ENCODE measurements around the gene MBNL1. TPM values are rescaled to one million over a fixed set of nuclear protein-coding genes. Genes with fewer than 3 reads are reported as not detected.
"Not testable (repeated sequence)": the region's sequence is repeated elsewhere in the genome, so short reads cannot be mapped to it uniquely, and the experiment has no call there.

Gene MBNL1
- total RNA-seq, 2 experiments from 2014 or later, result 163 to 174 TPM

- DNase-seq (ENCODE audit: low spot score), result no peak
- peaks cover 10% of the 10 kb centered on the region for H3K4me1 ChIP-seq (ENCODE audit: insufficient read depth, low read length, poor library complexity, severe bottlenecking)
Observed at GRCh38 chr3:152365766-152366593, 97.3 kb downstream of the MBNL1 start.

GRCh38 chr3:152367192-152367591 lies 98.5 kb downstream of the MBNL1 start:
- H2AFZ ChIP-seq (ENCODE audit: low read length); H3K4me2 ChIP-seq (ENCODE audit: low read length); intact Hi-C loops (cut with micrococcal nuclease; ENCODE audit: unreplicated experiment); H3K4me3 ChIP-seq (ENCODE audit: low read depth, low read length, poor library complexity, severe bottlenecking); H4K20me1 ChIP-seq (ENCODE audit: insufficient read depth, low read length); H3K27ac ChIP-seq (ENCODE audit: low read depth, low read length, poor library complexity, severe bottlenecking); BruUV-seq (replicated peaks); H3K9me2 ChIP-seq (ENCODE audit: insufficient read depth, low read length); H3K4me1 ChIP-seq (ENCODE audit: insufficient read depth, low read length, poor library complexity, severe bottlenecking); DNase-seq (ENCODE audit: low spot score); CTCF ChIA-PET (ENCODE audit: unreplicated experiment): not testable (repeated sequence)
- POLR2A ChIA-PET, result interaction anchor here (0.6 to 4.5 kb wide), 4 partner anchors 7 to 60 kb away, joined by 3 to 23 read pairs (median 7); no protein-coding TSS in a partner anchor
- Histone ChIP-seq H3K9me3 (ENCODE audit: low read length) (peaks cover 12% of the 10 kb centered on the region), H3K79me2 (ENCODE audit: insufficient read depth, low read depth, low read length) (peaks cover 100% of the 10 kb centered on the region), H3K36me3 (ENCODE audit: insufficient read depth, low read length) (peaks cover 46% of the 10 kb centered on the region)

More at GRCh38 chr3:152365766-152366593, 97.3 kb downstream of the MBNL1 start:
- ChIA-PET POLR2A (interaction anchor here (0.6 to 4.5 kb wide), 8 partner anchors 9 to 72 kb away, joined by 3 to 23 read pairs (median 4); no protein-coding TSS in a partner anchor), CTCF (ENCODE audit: unreplicated experiment) (no interaction called here)
- TF ChIP-seq EZH2phosphoT487 (IDR thresholded peaks at IDR 0.05; ENCODE audit: borderline replicate concordance, low read depth, low read length) (no peak), CTCF (conservative IDR thresholded peaks at IDR 0.05; ENCODE audit: low read length) (no peak)
- H2AFZ ChIP-seq (ENCODE audit: low read length), result no peak overlapping the region
- H3K36me3 ChIP-seq (ENCODE audit: insufficient read depth, low read length), result peaks cover 45% of the 10 kb centered on the region
- peaks cover 11% of the 10 kb centered on the region for H3K9me3 ChIP-seq (ENCODE audit: low read length)
- H3K9me2 ChIP-seq (ENCODE audit: insufficient read depth, low read length), result no peaks in the 10 kb centered on the region
- H3K79me2 ChIP-seq (ENCODE audit: insufficient read depth, low read depth, low read length), result peaks cover 100% of the 10 kb centered on the region
- no peak overlapping the region for H3K4me2 ChIP-seq (ENCODE audit: low read length)
- H3K27ac ChIP-seq (ENCODE audit: low read depth, low read length, poor library complexity, severe bottlenecking), result no peak overlapping the region
- H4K20me1 ChIP-seq (ENCODE audit: insufficient read depth, low read length), result peaks cover 18% of the 10 kb centered on the region
- intact Hi-C loops (cut with micrococcal nuclease; ENCODE audit: unreplicated experiment), result no loop called here
- BruUV-seq (replicated peaks), result no TSS peak
- H3K4me3 ChIP-seq (ENCODE audit: low read depth, low read length, poor library complexity, severe bottlenecking), result no peak overlapping the region

GRCh38 chr3:152372633-152373032 lies 103.9 kb downstream of the MBNL1 start:
- H3K27ac ChIP-seq (ENCODE audit: low read depth, low read length, poor library complexity, severe bottlenecking); H2AFZ ChIP-seq (ENCODE audit: low read length); DNase-seq (ENCODE audit: low spot score); intact Hi-C loops (cut with micrococcal nuclease; ENCODE audit: unreplicated experiment); H3K4me2 ChIP-seq (ENCODE audit: low read length); H4K20me1 ChIP-seq (ENCODE audit: insufficient read depth, low read length); H3K9me2 ChIP-seq (ENCODE audit: insufficient read depth, low read length); H3K4me3 ChIP-seq (ENCODE audit: low read depth, low read length, poor library complexity, severe bottlenecking); H3K9me3 ChIP-seq (ENCODE audit: low read length); BruUV-seq (replicated peaks); CTCF ChIA-PET (ENCODE audit: unreplicated experiment): not testable (repeated sequence)
- Histone ChIP-seq H3K4me1 (ENCODE audit: insufficient read depth, low read length, poor library complexity, severe bottlenecking) (peaks cover 51% of the 10 kb centered on the region), H3K79me2 (ENCODE audit: insufficient read depth, low read depth, low read length) (peaks cover 95% of the 10 kb centered on the region), H3K36me3 (ENCODE audit: insufficient read depth, low read length) (peaks cover 40% of the 10 kb centered on the region)
- POLR2A ChIA-PET, result interaction anchor here (0.6 to 1.6 kb wide), 2 partner anchors 9 to 12 kb away, joined by 4 to 5 read pairs; no protein-coding TSS in a partner anchor
